ENCODE data around the gene HSD17B10.
"Not testable (repeated sequence)": the region's sequence is repeated elsewhere in the genome, so short reads cannot be mapped to it uniquely, and the experiment has no call there.

The HSD17B10 gene

GRCh38 chrX:53437206-53437605, 3.0 kb upstream of the HSD17B10 start:
- DNase-seq, result no peak

- DNase-seq, result peak; percentile 64
These were observed 1.8 kb upstream of the HSD17B10 start for GRCh38 chrX:53435997-53436396.

- no peak for DNase-seq
These were observed 3.9 kb downstream of the HSD17B10 start for GRCh38 chrX:53430231-53430630.

- DNase-seq, result no peak
These were observed 4.4 kb downstream of the HSD17B10 start for GRCh38 chrX:53429755-53430154.

- DNase-seq, result no peak
These were observed 11.3 kb downstream of the HSD17B10 start, which contains the start of gene RIBC1 for GRCh38 chrX:53422861-53423306. Gene RIBC1 (plus strand): TSS chrX:53422873. CDS start chrX:53426277, 3,404 bp downstream.

GRCh38 chrX:53422086-53422860, 11.9 kb downstream of the HSD17B10 start, which contains the start of gene SMC1A:
Gene SMC1A (minus strand): TSS chrX:53422654. CDS start chrX:53422600, 54 bp downstream.
- DNase-seq, result peak; percentile 99

- no peak for DNase-seq
These were observed 12.4 kb downstream of the HSD17B10 start for GRCh38 chrX:53421772-53422085.

GRCh38 chrX:53421125-53421524, 13.0 kb downstream of the HSD17B10 start:
- DNase-seq, result no peak

GRCh38 chrX:53420351-53420750, 13.8 kb downstream of the HSD17B10 start:
- not testable (repeated sequence) for DNase-seq

GRCh38 chrX:53412446-53412845, 21.7 kb downstream of the HSD17B10 start:
- no peak for DNase-seq

- no peak for DNase-seq
These were observed 30.6 kb downstream of the HSD17B10 start for GRCh38 chrX:53403535-53403934.

- DNase-seq, result no peak
These were observed 36.0 kb downstream of the HSD17B10 start for GRCh38 chrX:53398216-53398615.

GRCh38 chrX:53395605-53396298, 38.4 kb downstream of the HSD17B10 start:
- no peak for DNase-seq

GRCh38 chrX:53383376-53384076, 50.6 kb downstream of the HSD17B10 start:
- DNase-seq, result no peak
